Tracheal epithelial cell (primary cell): Measurements from ENCODE around the gene SGSM2. TPM values are rescaled to one million over a fixed set of nuclear protein-coding genes. Genes with fewer than 3 reads are reported as not detected.

Source experiments
- total RNA-seq: library from RNA; depleted of rRNA; stranded (reverse); fragments of >200 nt; gene quantifications from 2 replicates; pipeline ENCODE4 v1.2.1, GENCODE V29; 2014

SGSM2 gene, protein sequence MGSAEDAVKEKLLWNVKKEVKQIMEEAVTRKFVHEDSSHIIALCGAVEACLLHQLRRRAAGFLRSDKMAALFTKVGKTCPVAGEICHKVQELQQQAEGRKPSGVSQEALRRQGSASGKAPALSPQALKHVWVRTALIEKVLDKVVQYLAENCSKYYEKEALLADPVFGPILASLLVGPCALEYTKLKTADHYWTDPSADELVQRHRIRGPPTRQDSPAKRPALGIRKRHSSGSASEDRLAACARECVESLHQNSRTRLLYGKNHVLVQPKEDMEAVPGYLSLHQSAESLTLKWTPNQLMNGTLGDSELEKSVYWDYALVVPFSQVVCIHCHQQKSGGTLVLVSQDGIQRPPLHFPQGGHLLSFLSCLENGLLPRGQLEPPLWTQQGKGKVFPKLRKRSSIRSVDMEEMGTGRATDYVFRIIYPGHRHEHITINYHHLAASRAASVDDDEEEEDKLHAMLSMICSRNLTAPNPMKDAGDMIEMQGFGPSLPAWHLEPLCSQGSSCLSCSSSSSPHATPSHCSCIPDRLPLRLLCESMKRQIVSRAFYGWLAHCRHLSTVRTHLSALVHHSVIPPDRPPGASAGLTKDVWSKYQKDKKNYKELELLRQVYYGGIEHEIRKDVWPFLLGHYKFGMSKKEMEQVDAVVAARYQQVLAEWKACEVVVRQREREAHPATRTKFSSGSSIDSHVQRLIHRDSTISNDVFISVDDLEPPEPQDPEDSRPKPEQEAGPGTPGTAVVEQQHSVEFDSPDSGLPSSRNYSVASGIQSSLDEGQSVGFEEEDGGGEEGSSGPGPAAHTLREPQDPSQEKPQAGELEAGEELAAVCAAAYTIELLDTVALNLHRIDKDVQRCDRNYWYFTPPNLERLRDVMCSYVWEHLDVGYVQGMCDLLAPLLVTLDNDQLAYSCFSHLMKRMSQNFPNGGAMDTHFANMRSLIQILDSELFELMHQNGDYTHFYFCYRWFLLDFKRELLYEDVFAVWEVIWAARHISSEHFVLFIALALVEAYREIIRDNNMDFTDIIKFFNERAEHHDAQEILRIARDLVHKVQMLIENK
- total RNA-seq, result 17.1 and 40.0 TPM in 2 replicates

DNA sequence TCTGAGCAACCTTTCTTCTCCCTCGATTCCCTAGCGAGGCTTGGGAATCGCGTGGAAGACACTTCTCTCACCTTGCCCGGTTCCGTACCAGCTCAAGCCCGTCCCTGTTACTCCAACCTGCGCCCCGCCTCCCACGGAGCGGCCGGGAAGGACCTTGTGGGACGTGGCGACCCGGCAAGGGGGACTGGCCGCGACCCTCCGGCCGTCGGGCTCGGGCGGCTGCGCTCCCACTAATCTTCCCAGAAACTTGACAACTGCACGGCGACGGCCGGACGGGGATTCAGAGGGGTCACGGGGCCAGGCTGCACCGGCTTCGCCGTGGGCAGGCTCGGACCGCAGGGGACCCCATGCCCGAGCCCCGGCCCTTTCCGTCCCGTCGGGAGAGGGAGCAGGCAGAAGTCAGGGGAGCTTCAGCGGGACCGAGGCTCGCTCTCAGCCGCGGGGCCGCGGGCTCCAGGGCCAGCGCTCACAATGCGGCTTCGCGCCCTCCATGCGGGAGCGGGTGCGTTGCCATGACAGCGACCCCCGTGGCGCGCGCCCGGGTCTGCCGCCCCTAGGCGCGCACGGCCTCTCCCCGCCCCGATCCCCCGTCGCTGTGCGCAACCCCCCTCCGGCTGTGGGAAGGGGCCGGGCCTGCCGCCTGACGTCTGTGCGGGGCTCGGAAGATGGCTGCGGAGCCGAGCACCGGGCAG is at the start of gene SGSM2:
Gene SGSM2, plus strand, starts transcription at position 650 of the 692 bp plus-strand sequence. CDS start 188 bp downstream, outside the sequence.

DNA sequence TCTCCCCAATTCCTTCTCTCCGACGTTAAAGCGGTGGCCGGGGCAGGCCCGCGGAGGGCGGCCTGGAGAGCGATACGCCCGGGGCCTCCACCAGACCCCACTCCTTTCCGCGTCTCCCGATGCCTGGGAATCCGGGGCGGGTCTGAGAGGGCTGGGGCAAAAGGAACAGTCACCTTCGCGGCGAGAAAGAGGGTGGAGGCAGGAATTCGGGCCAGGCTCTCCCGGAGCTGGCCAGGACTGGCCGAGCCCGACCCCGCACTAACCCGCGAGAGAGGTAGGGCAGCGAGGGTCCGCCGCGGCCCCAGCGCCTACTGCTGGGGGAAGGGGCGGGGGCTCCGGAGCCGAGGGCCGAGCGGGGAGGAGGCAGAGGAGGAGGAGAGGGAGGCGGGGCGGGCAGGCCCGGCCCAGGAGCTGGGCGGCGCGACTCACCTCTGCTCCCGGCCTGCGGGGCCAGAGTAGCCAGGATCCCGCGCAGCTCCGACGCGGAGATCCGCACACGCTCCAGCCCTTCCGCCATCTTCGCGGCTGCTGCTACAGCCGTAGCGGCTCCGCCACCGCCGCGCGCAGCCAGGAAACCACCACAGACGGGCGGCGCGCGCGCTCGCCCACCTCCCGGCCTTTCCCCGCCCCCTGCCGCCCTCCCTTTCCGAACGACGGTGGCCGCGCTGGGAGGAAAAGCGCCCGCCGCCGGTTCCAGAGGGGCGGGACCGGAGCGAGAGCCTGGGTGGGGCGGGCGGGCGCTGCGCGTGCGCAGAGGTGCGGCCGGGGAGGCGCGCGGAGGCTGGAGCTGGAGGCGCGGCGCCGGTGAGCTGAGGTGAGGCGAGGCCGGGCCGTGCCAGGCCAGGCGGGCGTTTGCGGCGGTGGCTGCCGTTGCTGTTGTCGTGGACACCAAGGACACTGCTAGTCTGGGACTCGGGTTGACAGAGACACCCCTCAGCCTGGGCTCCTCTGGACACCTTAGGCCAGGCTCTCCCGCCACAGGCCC is 33.8 kb upstream of the SGSM2 start, which contains the start of the genes SMG6 and SRR:
Gene SMG6, minus strand, starts transcription at position 582 of the 985 bp plus-strand sequence. Its CDS starts 65 bp downstream, at position 517.
Gene SRR, plus strand, starts transcription at position 747 of the 985 bp plus-strand sequence. CDS start 11,611 bp downstream, outside the sequence.

DNA sequence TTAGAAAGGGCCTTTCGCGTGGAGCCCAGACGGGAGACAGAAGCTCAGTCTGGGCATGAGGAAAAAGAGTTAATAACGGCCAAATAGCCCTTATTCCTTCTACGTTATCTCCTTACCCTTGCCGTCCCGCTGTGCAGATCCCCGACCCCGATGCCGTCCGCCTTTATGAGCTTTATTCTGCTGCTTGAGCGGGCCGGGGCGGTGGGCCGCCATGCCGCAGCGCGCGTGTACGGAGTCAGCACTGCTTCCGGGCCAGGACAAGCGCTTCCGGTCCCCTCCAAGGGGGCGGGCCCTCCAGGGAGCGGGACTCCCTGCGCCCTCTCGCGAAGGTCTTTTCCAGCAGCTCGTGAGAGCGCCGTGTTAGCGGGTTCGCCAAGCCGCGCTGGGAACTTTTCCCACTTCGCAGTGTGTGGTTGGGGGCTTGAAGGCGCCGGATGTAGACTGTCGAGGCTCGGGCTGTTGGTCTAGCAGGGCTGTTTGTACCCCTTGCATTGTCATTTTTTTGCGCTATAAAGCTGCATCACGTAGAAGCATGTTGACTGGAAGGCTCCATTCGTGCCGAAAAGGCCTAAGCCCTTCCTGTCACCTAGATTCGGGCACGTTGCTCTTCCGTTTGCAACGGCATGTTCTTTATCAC is 968 bp upstream of the SGSM2 start, which contains the start of gene TSR1:
Gene TSR1, minus strand, starts transcription at position 243 of the 637 bp plus-strand sequence. Its CDS starts 30 bp downstream, at position 213.

DNA sequence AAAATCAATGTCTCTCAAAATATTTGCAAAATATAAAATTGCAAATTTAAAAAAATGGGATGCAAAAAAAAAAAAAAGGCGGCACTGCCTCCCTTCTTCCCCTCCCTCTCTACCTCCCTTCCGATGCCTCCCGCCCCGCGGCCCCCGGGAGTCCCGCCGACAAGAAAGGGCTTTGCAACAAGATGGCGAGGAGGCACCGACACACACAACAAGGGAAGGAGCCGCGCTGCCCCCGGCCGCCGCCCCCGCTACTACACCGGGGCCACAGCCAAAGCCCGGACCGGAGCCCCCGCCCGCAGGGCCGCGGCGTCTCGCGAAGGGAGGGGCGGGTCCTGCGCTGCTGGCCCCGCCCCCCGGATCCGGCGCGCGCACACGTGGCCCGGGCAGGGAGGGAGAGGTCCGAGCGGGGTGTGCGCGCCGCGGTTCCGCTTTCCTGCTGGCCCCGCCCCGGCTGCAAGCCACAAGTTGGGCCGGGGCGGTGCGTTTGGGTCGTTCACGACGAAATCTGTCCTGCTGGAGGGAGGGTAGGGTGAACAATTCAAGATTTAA is 63.6 kb downstream of the SGSM2 start, which contains the start of gene MNT:
Gene MNT, minus strand, starts transcription at position 184 of the 549 bp plus-strand sequence. CDS start 348 bp downstream, outside the sequence.

Other genes with a start within 250 kb of the SGSM2 start
- 16.4 and 18.3 TPM in 2 replicates for gene SMG6, start 33.7 kb upstream of the SGSM2 start, total RNA-seq
- 5.5 and 9.6 TPM in 2 replicates for gene SRR, start 33.6 kb upstream of the SGSM2 start, total RNA-seq
- gene TSR1, start 1.0 kb upstream of the SGSM2 start, total RNA-seq, result 74.4 and 102 TPM in 2 replicates
- 7.0 and 7.5 TPM in 2 replicates for gene MNT, start 63.6 kb downstream of the SGSM2 start, total RNA-seq
- gene METTL16, start 174.4 kb downstream of the SGSM2 start, total RNA-seq, result 14.5 and 21.1 TPM in 2 replicates